OCI-LY7 (cell line): ENCODE results near the gene NEMF. TPM values are rescaled to one million over a fixed set of nuclear protein-coding genes. Genes with fewer than 3 reads are reported as not detected.
"Not testable (repeated sequence)": the region's sequence is repeated elsewhere in the genome, so short reads cannot be mapped to it uniquely, and the experiment has no call there.

Experiments used
- BruUV-seq: library from RNA; stranded (reverse); fragments of 400-500 nt; replicated peaks from 2 replicates; lab custom pipeline; 2021; lab: Mats Ljungman, UMichigan
- CTCF ChIA-PET: fragments of 300-600 bp; sonication (Branson Sonifier 250); formaldehyde crosslinking; loops from one replicate; lab custom pipeline; 2022; ENCODE audit warnings: antibody characterized with exemption; ENCODE audit not compliant: unreplicated experiment; lab: Charles Lee
- POLR2A ChIA-PET: fragments of 300-600 bp; sonication (Branson Sonifier 250); formaldehyde crosslinking; loops from one replicate; lab custom pipeline; 2022; ENCODE audit warnings: antibody characterized with exemption; lab: Charles Lee
- DNase-seq: peaks from one replicate; pipeline ENCODE4 v3.0.0-alpha.2; 2015; ENCODE audit warnings: low spot score
- H2AFZ ChIP-seq: fragments of 200-600 bp; sonication (generic), shearing (Covaris generic); 2 replicates; pipeline ENCODE4 v1.6.1; 2014; ENCODE audit warnings: mild to moderate bottlenecking, antibody characterized with exemption, low read length, moderate library complexity
- H3K27ac ChIP-seq: fragments of 200-600 bp; sonication (generic); 2 replicates; pipeline ENCODE4 v1.5.1; 2014; ENCODE audit warnings: mixed run types, low read depth, mild to moderate bottlenecking, moderate library complexity, low read length, inconsistent platforms; ENCODE audit not compliant: poor library complexity, severe bottlenecking
- H3K36me3 ChIP-seq: fragments of 200-600 bp; sonication (generic); 2 replicates; pipeline ENCODE4 v1.6.1; 2014; ENCODE audit warnings: mild to moderate bottlenecking, antibody characterized with exemption, low read length, moderate library complexity, mixed read lengths; ENCODE audit not compliant: insufficient read depth
- H3K4me1 ChIP-seq: fragments of 200-600 bp; sonication (generic); 2 replicates; pipeline ENCODE4 v1.5.1; 2014; ENCODE audit warnings: mild to moderate bottlenecking, low read length; ENCODE audit not compliant: insufficient read depth, poor library complexity, severe bottlenecking
- H3K4me2 ChIP-seq: fragments of 200-600 bp; sonication (generic); 2 replicates; pipeline ENCODE4 v1.6.1; 2014; ENCODE audit warnings: mild to moderate bottlenecking, low read length
- H3K4me3 ChIP-seq: fragments of 200-600 bp; sonication (generic); 2 replicates; pipeline ENCODE4 v1.5.1; 2014; ENCODE audit warnings: mild to moderate bottlenecking, low read depth, low read length; ENCODE audit not compliant: poor library complexity, severe bottlenecking
- H3K79me2 ChIP-seq: fragments of 200-600 bp; sonication (generic); 2 replicates; pipeline ENCODE4 v1.6.1; 2016; ENCODE audit warnings: low read depth, mild to moderate bottlenecking, low read length, moderate library complexity, mixed read lengths; ENCODE audit not compliant: insufficient read depth
- H3K9me2 ChIP-seq: fragments of 200-600 bp; sonication (generic); 2 replicates; pipeline ENCODE4 v1.6.1; 2016; ENCODE audit warnings: mild to moderate bottlenecking, low read length, mixed read lengths; ENCODE audit not compliant: insufficient read depth
- H3K9me3 ChIP-seq: fragments of 200-600 bp; sonication (generic); 2 replicates; pipeline ENCODE4 v1.6.1; 2014; ENCODE audit warnings: mild to moderate bottlenecking, mixed run types, low read length, mixed read lengths
- H4K20me1 ChIP-seq: fragments of 200-600 bp; sonication (generic); 2 replicates; pipeline ENCODE4 v1.6.1; 2014; ENCODE audit warnings: mild to moderate bottlenecking, antibody characterized with exemption, low read length, moderate library complexity, mixed read lengths; ENCODE audit not compliant: insufficient read depth
- EZH2phosphoT487 ChIP-seq: fragments of 200-600 bp; sonication (generic); IDR thresholded peaks from 2 replicates; pipeline ENCODE4 v1.6.1; 2018; ENCODE audit warnings: low read depth, borderline replicate concordance, mild to moderate bottlenecking, mixed run types, antibody characterized with exemption, low read length, moderate library complexity, mixed read lengths
- intact Hi-C: fragments of 100-400 bp; cut with micrococcal nuclease; formaldehyde crosslinking; loops from one replicate; pipeline ENCODE4 v1.10.0; 2022; ENCODE audit not compliant: unreplicated experiment
- total RNA-seq, 2 experiments: library from RNA; depleted of rRNA in 1 of 2; stranded (reverse); fragments of >200 nt in 1 of 2; shearing (Covaris generic) in 1 of 2; gene quantifications; 2 replicates each; pipeline ENCODE4 v1.2.3, GENCODE V29; 2014 to 2022
- TF ChIP-seq, protein P1 (sequence below): fragments of 200-600 bp; sonication (generic); conservative IDR thresholded peaks from 2 replicates; pipeline ENCODE4 v1.5.1; 2014; ENCODE audit warnings: mild to moderate bottlenecking, antibody characterized with exemption, low read length, moderate library complexity, mixed read lengths

The NEMF gene
- total RNA-seq, 2 experiments from 2014 or later, result 63.2 to 79.4 TPM

GRCh38 chr14:49820176-49820575 lies 32.4 kb downstream of the NEMF start:
- no TSS peak for BruUV-seq
- no peak overlapping the region for H2AFZ ChIP-seq
- no peak overlapping the region for H3K27ac ChIP-seq
- H3K36me3 ChIP-seq, result peaks cover 83% of the 10 kb centered on the region
- H3K4me1 ChIP-seq, result no peaks in the 10 kb centered on the region
- H3K4me3 ChIP-seq, result no peak overlapping the region
- H3K79me2 ChIP-seq, result no peaks in the 10 kb centered on the region
- no peak overlapping the region for H3K4me2 ChIP-seq
- intact Hi-C loops, result no loop called here
- no peaks in the 10 kb centered on the region for H4K20me1 ChIP-seq
- H3K9me2 ChIP-seq, result no peaks in the 10 kb centered on the region
- CTCF ChIA-PET, result no interaction called here
- TF ChIP-seq EZH2phosphoT487, result no peak
- TF ChIP-seq, protein P1, sequence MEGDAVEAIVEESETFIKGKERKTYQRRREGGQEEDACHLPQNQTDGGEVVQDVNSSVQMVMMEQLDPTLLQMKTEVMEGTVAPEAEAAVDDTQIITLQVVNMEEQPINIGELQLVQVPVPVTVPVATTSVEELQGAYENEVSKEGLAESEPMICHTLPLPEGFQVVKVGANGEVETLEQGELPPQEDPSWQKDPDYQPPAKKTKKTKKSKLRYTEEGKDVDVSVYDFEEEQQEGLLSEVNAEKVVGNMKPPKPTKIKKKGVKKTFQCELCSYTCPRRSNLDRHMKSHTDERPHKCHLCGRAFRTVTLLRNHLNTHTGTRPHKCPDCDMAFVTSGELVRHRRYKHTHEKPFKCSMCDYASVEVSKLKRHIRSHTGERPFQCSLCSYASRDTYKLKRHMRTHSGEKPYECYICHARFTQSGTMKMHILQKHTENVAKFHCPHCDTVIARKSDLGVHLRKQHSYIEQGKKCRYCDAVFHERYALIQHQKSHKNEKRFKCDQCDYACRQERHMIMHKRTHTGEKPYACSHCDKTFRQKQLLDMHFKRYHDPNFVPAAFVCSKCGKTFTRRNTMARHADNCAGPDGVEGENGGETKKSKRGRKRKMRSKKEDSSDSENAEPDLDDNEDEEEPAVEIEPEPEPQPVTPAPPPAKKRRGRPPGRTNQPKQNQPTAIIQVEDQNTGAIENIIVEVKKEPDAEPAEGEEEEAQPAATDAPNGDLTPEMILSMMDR, result no peak
- POLR2A ChIA-PET, result interaction anchor here (0.6 kb wide), 1 partner anchor 112 kb away, joined by 4 read pairs; no protein-coding TSS in a partner anchor
- no peak for DNase-seq
- H3K9me3 ChIP-seq, result peaks cover 13% of the 10 kb centered on the region

DNA sequence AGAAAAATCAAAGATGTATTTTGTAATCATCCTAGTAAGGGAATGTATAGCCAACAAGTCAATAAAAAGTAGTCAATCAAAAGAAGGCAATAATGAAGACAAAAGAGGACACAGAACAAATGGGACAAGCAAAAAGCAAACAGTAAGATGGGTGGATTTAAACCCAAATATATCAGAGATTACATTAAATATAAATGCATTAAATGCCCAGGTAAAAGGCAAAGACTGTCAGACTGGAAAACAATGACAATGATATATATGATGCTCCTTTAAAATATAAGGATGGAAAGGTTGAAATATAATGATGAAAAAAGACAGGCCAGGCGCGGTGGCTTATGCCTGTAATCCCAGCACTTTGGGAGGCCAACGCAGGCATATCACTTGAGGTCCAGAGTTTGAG lies 35.7 kb downstream of the NEMF start:
- no peaks in the 10 kb centered on the region for H3K4me1 ChIP-seq
- H3K27ac ChIP-seq, result no peak overlapping the region
- no peak for TF ChIP-seq EZH2phosphoT487
- no peak overlapping the region for H3K4me2 ChIP-seq
- no peaks in the 10 kb centered on the region for H3K9me2 ChIP-seq
- peaks cover 86% of the 10 kb centered on the region for H3K36me3 ChIP-seq
- no peak overlapping the region for H2AFZ ChIP-seq
- H3K79me2 ChIP-seq, result no peaks in the 10 kb centered on the region
- H4K20me1 ChIP-seq, result no peaks in the 10 kb centered on the region
- intact Hi-C loops, result no loop called here
- H3K4me3 ChIP-seq, result no peak overlapping the region
- ChIA-PET CTCF (no interaction called here), POLR2A (no interaction called here)
- peaks cover 6% of the 10 kb centered on the region for H3K9me3 ChIP-seq
- no peak for DNase-seq
- BruUV-seq, result no TSS peak

DNA sequence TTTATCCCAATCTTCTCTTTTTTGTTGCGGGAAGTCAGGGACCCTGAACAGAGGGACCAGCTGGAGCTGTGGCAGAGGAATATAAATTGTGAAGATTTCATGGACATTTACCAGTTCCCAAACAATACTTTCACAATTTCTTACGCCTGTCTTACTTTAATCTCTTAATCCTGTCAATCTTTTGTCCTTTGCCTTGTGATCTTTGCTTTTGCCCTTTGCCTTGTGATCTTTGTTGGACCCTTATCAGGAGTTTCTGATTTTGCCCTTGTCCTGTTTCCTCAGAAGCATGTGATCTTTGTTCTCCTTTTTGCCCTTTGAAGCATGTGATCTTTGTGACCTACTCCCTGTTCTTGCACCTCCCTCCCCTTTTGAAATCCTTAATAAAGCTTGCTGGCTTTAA lies 36.5 kb downstream of the NEMF start:
- H3K79me2 ChIP-seq, H3K9me3 ChIP-seq, H4K20me1 ChIP-seq, H3K4me2 ChIP-seq, DNase-seq, CTCF ChIA-PET, H3K9me2 ChIP-seq, intact Hi-C loops, H3K27ac ChIP-seq, H3K4me1 ChIP-seq, POLR2A ChIA-PET, H2AFZ ChIP-seq, H3K4me3 ChIP-seq: not testable (repeated sequence)
- TSS peak; percentile 31 for BruUV-seq
- H3K36me3 ChIP-seq, result peaks cover 93% of the 10 kb centered on the region

- intact Hi-C loops, result no loop called here
- CTCF ChIA-PET, result no interaction called here
- no peak for DNase-seq
- Histone ChIP-seq H4K20me1 (no peaks in the 10 kb centered on the region), H3K4me3 (no peak overlapping the region), H3K9me2 (no peaks in the 10 kb centered on the region), H3K9me3 (no peaks in the 10 kb centered on the region), H3K4me1 (no peaks in the 10 kb centered on the region), H3K79me2 (no peaks in the 10 kb centered on the region), H3K4me2 (no peak overlapping the region), H3K27ac (no peak overlapping the region), H2AFZ (no peak overlapping the region), H3K36me3 (peaks cover 84% of the 10 kb centered on the region)
- TF ChIP-seq, protein P1, result no peak
- no peak for TF ChIP-seq EZH2phosphoT487
- no TSS peak for BruUV-seq
- POLR2A ChIA-PET, result no interaction called here
Measured at GRCh38 chr14:49808780-49809179, 43.8 kb downstream of the NEMF start.
